NCI-H128 (cell line): Measurements from ENCODE around the gene ZNF268.
"Not testable (repeated sequence)": the region's sequence is repeated elsewhere in the genome, so short reads cannot be mapped to it uniquely, and the experiment has no call there.

ENCODE experiments used
- DNase-seq: peaks from one replicate; lab custom pipeline; 2025; ENCODE audit not compliant: unreplicated experiment; lab: John Stamatoyannopoulos, UW

Gene ZNF268

DNA sequence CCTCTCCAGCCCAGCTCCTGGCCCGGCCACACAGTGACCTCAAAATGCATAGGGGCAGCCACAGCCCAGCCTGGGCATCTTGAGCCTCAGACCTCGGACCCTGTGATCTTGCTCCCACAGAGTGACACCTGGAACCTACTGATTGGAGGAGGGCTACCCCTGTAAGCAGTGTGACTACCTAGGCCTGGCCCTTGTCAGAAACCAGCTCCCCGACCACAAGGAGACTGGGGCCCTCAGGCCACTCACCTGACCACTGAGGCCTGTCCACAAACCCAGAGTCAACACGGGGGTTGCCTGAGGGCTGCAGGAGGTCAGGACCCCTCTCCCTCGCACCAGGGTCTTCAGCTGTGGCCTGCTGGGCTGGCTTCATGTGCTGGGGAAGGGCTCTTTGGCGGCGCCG lies 45.4 kb downstream of the ZNF268 start:
- DNase-seq = no peak

DNA sequence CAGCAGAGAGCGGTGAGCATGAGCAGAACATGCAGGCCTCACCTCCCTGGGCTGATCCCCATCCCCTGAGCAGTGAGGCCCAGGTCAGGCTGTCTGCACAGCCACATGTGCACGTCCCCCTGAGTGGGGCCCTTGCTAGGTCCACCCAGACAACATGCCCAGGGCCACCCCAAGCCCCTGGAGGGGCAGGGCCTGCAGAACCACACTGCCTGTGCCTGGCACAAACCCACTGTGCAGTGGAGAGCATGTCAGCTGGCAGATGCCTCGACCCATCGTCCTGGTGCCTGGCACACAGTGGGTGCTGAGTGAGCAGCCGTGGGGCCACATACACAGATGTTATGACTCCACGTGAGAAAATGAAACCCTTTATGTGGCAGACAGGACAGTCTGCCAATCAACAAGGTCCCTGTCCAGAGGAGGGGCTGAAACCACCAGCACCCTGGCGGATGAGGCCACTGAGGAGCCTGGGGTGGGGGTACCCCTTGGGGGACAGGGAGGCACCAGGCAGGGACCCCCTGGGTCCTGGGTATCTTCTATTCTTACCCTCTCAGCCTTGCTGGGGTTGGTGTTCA lies 46.1 kb downstream of the ZNF268 start:
- no peak for DNase-seq

DNA sequence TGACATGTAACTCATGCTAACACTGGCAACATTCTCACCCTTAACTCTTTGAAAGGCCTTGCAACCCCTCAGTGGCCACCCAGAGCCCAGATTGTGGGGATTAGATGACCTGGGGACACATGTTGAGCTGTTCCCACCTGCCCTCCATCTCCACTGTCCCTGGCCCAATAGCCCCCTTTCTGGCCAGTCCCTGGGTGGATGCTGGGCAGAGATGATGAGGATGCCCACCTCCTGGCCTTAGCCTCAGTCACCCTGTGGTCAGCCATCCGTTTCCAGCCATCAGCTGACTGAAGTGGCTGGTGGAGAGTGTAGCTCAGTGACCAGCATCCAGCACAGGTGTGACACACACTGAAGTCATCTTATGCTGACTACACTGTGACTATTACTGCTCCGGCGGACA lies 49.7 kb downstream of the ZNF268 start:
- no peak for DNase-seq

GRCh38 chr12:133233006-133233405 lies 51.7 kb downstream of the ZNF268 start:
- DNase-seq = no peak

- no peak for DNase-seq
These were observed 52.8 kb downstream of the ZNF268 start for GRCh38 chr12:133233993-133234564.

DNA sequence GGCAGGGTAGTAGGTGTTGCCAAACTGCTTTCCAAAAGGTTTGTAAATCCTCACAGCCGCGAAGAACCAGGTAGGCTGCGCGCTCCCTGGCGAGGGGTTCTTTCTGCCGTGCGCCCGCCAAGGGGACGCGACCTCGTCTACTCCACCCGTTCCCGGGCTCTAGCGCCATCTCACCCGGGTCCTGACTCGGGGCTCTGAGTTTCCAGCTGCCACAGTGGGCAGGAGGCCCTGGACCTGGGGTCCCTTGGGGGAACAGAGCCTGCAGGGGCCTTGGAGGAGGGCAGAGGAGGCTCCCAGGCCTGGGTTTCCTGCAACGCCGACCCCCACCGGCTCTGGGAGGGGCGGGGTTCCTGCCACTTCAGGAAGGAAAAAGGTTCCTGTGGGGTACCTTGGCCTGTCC lies 53.7 kb downstream of the ZNF268 start:
- no peak for DNase-seq

GRCh38 chr12:133235401-133236112 lies 54.3 kb downstream of the ZNF268 start, which contains the start of gene ANHX:
TSS of gene ANHX (minus strand) at chr12:133235877. CDS start at chr12:133234356, 1,521 bp downstream.
- DNase-seq = no peak

GRCh38 chr12:133236144-133236543 lies 54.8 kb downstream of the ZNF268 start:
- no peak for DNase-seq

DNA sequence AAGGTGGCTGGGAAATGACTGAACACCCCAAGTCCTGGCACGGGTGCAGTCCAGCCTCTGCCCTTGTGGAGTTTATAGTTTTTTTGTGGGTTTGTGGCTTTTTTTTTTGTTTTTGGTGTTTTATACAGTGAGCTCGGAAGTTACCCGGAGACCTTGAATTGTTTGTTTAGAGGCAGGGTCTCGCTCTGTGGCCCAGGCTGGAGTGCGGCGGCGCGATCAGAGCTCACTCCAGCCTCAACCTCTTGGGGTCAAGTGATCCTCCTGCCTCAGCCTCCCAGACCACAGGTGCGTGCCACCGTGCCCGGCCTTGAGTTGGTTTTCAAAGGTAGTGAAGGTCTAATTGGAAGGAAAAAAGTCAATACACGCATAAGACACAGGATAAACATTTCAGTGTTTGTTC lies 55.3 kb downstream of the ZNF268 start:
- no peak for DNase-seq

DNA sequence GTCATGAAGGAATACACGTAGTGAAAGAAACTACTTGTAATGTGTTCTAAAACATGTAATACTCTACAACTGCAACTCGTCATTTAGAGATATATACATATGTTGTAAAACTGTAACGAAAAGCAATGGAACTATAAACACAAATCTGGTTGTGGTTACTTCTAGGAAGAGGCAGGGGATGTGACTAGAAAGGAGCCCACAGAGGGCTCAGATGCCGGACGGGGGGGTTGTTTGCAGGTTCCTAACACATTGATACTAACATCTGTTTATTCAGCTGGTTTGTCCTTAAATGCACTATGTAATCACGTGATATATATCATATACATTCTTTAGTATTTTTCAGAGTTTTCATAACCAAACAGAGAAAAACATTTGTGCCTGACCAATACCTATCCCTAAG lies 70.4 kb downstream of the ZNF268 start:
- DNase-seq = no peak

DNA sequence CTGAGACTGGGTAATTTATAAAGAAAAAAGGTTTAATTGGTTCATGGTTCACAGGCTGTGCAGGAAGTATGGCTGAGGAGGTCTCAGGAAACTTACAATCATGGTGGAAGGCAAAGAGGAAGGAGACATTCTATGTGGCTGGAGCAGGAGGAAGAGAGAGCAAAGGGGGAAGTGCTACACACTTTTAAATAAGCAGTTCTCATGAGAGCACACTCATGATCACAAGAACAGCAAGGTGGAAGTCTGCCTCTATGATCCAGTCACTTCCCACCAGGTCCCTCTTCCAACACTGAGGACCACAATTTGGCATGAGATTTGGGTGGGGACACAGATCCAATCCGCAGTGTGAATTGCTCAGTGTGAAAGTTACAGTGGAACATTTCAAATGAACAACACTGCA lies 74.5 kb downstream of the ZNF268 start:
- DNase-seq = not testable (repeated sequence)

DNA sequence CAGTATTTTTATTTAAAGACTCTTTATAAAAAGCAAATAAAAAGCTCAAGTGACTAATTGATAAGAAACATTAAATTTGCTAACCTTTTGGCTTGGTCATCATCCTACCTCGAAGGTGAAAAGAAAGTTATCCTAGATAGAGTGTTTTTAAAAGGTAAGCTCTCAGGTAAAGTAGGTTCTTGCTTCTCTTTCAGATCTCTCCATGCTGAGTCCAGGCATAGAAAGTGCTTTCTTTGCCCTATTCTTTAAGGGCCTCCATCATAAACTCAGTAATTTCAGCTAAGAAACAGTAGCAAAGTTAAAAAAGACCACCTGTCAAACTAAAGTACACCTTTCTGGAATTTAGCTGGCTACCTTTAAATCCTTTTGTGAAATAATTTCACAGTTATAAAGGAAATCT lies 75.0 kb downstream of the ZNF268 start:
- DNase-seq = no peak

DNA sequence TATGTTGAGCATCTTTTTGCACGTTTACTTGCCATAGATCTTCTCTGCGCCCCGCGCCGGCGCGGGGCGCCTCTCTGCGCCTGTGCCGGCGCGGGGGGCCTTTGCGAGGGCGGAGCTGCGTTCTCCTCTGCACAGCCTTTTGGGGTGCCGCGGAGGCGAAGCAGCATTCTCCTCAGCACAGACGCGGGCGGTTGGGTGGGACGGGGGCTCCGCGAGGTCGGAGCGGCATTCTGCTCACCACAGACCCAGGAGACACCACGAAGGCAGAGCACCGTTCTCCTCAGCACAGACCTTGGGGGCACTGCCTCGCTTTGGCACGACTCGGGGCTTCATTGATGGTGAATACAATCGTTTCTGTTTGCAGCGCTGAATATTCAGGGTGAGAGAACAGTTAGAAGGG lies 82.9 kb downstream of the ZNF268 start:
- no peak for DNase-seq
